K562 (cell line): ENCODE measurements around the gene LRRC26. TPM values are rescaled to one million over a fixed set of nuclear protein-coding genes. Genes with fewer than 3 reads are reported as not detected.

ENCODE experiments used
- DNMT1 ChIP-seq: fragments of 450-650 bp; IDR thresholded peaks from 2 replicates; pipeline ENCODE4 v1.6.1; 2016; ENCODE audit warnings: antibody characterized with exemption, mild to moderate bottlenecking
- ELK1 ChIP-seq: sonication (generic); formaldehyde crosslinking; IDR thresholded peaks from 2 replicates; pipeline ENCODE4 v1.8.1; 2022; ENCODE audit warnings: missing genetic modification reagents
- ETV1 ChIP-seq: fragments of 450-650 bp; conservative IDR thresholded peaks from 2 replicates; pipeline ENCODE4 v1.6.1; 2016; ENCODE audit warnings: missing genetic modification characterization, control low read depth, low read depth, missing compliant biosample characterization
- GATAD2A ChIP-seq: fragments of 450-650 bp; IDR thresholded peaks from 2 replicates; pipeline ENCODE4 v1.6.1; 2017
- HMG20A ChIP-seq: fragments of 450-650 bp; formaldehyde crosslinking; conservative IDR thresholded peaks from 2 replicates; pipeline ENCODE4 v1.4.0; 2020; ENCODE audit warnings: mild to moderate bottlenecking, mixed read lengths
- NCOA2 ChIP-seq, 2 experiments: fragments of 450-650 bp; IDR thresholded peaks; 2 replicates each; pipeline ENCODE4 v1.6.1; 2018; ENCODE audit warnings: mild to moderate bottlenecking in 2 of 2, moderate library complexity in 1 of 2; ENCODE audit not compliant: partially characterized antibody in 2 of 2
- NR2C1 ChIP-seq, 2 experiments: fragments of 450-650 bp; IDR thresholded peaks; 2 replicates each; pipeline ENCODE4 v1.6.1; 2017; ENCODE audit warnings: mild to moderate bottlenecking in 2 of 2, antibody characterized with exemption in 1 of 2, inconsistent platforms in 1 of 2, missing compliant biosample characterization in 1 of 2, missing genetic modification characterization in 1 of 2
- PCBP2 ChIP-seq: fragments of 200-400 bp; formaldehyde crosslinking; IDR thresholded peaks from 2 replicates; pipeline ENCODE4 v1.6.1; 2018; ENCODE audit warnings: low read length, low read depth, mild to moderate bottlenecking, moderate library complexity; ENCODE audit not compliant: poor library complexity, severe bottlenecking
- PHF20 ChIP-seq: fragments of 450-650 bp; IDR thresholded peaks from 2 replicates; pipeline ENCODE4 v1.6.1; 2018; ENCODE audit not compliant: partially characterized antibody
- ZMIZ1 ChIP-seq, 2 experiments: fragments of 150-350 bp in 1 of 2; IDR thresholded peaks; 2 replicates each; pipeline ENCODE4 v1.6.1; 2012 to 2016; ENCODE audit warnings: low read depth in 2 of 2, low read length in 2 of 2, mild to moderate bottlenecking in 1 of 2, moderate library complexity in 1 of 2
- ZNF121 ChIP-seq: sonication (generic); formaldehyde crosslinking; conservative IDR thresholded peaks from 2 replicates; pipeline ENCODE4 v1.8.0; 2022; ENCODE audit warnings: missing genetic modification reagents
- ZNF445 ChIP-seq: fragments of 250-450 bp; sonication (Bioruptor Pico); IDR thresholded peaks from 2 replicates; pipeline ENCODE4 v1.4.0; 2020; ENCODE audit warnings: low read depth, mild to moderate bottlenecking, moderate library complexity
- polyA plus RNA-seq, 8 experiments: library from polyadenylated mRNA; depleted of rRNA in 4 of 8; stranded (reverse) in 5 of 8; unstranded in 3 of 8; fragments of >200 nt; fragmentation: Nextera tagmentation in 2 of 8; fragmentation: Illumina TruSeq in 1 of 8; extraction: Ambion mirVana in 2 of 8; extraction: Trizol in 1 of 8; gene quantifications; 2 replicates each; pipeline versions ENCODE4 v1.2.1 to v1.2.3, GENCODE V29; 2011 to 2014; ENCODE audit warnings: inconsistent platforms in 1 of 8, missing spikeins in 1 of 8
- total RNA-seq, 7 experiments: library from RNA; depleted of rRNA in 6 of 7; stranded (reverse); fragments of >200 nt in 6 of 7; fragmentation: Illumina TruSeq in 2 of 7; extraction: Trizol in 2 of 7; gene quantifications; 2 replicates each; pipeline versions ENCODE4 v1.2.1 to v1.2.3, GENCODE V29; 2011 to 2021; ENCODE audit warnings: low replicate concordance in 1 of 7
- TF ChIP-seq, protein P1 (sequence below), 3 experiments: fragments of 200-800 bp in 1 of 3; sonication (Bioruptor generic) in 1 of 3; sonication (generic) in 1 of 3; formaldehyde crosslinking in 1 of 3; IDR thresholded peaks; 2 replicates each; pipeline versions ENCODE4 v1.6.1 to v1.8.0; 2016 to 2022; ENCODE audit warnings: mild to moderate bottlenecking in 2 of 3, missing compliant biosample characterization in 2 of 3, missing genetic modification characterization in 2 of 3, missing genetic modification reagents in 1 of 3
- TF ChIP-seq, protein P2 (sequence below): fragments of 450-650 bp; IDR thresholded peaks from 2 replicates; pipeline ENCODE4 v1.6.1; 2016; ENCODE audit warnings: missing biosample characterization, missing genetic modification characterization

Gene LRRC26
- total and polyA plus RNA-seq, 9 of the 15 experiments (the other 6 are each of a cell fraction or from before 2014, with no cell fraction given): not detected

DNA sequence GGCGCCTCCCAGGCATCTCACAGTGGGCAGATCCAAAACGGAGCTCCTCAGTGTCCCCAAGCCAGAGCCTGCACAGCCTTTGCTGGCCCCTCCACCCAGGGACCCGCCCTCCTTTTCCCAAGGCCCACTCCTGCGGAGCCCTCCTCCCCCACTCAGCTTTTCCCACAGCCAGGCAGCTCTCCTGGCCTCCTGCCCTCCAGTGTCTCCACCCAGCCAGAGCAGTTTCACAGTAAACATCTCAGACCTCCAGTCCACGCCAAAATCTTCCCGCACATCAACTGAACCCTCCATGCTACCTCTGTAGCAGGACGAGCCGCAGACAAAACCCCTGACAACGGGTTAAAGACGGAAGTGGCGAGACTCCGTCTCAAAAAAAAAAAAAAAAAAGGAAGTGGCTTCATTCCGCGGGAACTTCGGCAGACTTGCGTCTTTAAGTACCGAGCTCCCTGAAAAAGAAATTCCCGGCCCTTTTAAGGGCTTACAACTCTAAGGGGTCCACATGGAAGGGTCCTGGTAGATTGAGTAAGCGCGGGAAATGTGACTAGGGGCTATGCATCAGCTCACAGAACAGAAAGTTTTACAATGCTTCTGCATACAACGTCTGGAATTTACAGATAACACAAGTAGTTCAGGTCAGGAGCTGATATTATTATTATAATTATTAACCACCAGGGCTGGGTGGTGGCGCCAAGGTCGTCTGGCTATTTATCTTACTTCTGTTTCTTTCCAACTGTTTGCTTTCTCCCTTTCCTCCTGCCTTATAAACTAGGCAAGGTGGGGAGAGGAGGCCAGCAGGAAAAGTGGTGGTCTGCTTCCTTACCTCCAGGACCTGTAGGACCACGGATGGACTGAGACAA is 42.3 kb downstream of the LRRC26 start (continued):
- TF ChIP-seq ZMIZ1 (IDR thresholded peaks at IDR 0.05; ENCODE audit: low read depth in 2 of 2, low read length in 2 of 2) (no peak), PCBP2 (no peak), ZNF445 (CRISPR knock-in tag) (no peak), ZNF121 (CRISPR knock-in tag) (no peak), HMG20A (CRISPR knock-in tag) (no peak), PHF20 (no peak), NCOA2 (IDR thresholded peaks at IDR 0.05; ENCODE audit: partially characterized antibody in 2 of 2) (no peak), NR2C1 (IDR thresholded peaks at IDR 0.05) (no peak), NR2C1 (tag; IDR thresholded peaks at IDR 0.05) (no peak), GATAD2A (no peak), DNMT1 (no peak), ELK1 (CRISPR knock-in tag) (no peak), ETV1 (peak; percentile 69)
- TF ChIP-seq, protein P1, sequence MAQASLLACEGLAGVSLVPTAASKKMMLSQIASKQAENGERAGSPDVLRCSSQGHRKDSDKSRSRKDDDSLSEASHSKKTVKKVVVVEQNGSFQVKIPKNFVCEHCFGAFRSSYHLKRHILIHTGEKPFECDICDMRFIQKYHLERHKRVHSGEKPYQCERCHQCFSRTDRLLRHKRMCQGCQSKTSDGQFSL (CRISPR knock-in tag; IDR thresholded peaks at IDR 0.05): 0 out of 2 replicates have a peak, but pooled peaks have one; percentile 26
- TF ChIP-seq, protein P1 (tag; IDR thresholded peaks at IDR 0.05): 0 out of 4 replicates have a peak, but pooled peaks of 1 of the 2 experiments have one; percentile 41
- TF ChIP-seq, protein P2, sequence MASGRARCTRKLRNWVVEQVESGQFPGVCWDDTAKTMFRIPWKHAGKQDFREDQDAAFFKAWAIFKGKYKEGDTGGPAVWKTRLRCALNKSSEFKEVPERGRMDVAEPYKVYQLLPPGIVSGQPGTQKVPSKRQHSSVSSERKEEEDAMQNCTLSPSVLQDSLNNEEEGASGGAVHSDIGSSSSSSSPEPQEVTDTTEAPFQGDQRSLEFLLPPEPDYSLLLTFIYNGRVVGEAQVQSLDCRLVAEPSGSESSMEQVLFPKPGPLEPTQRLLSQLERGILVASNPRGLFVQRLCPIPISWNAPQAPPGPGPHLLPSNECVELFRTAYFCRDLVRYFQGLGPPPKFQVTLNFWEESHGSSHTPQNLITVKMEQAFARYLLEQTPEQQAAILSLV: no peak
